HEK293T (cell line): ENCODE results near the gene TIGD4.
A peak's percentile ranks its signal among the peaks of the same experiment; 100 is the strongest.

Experiments
- CTCF ChIA-PET: fragments of 350-600 bp; formaldehyde crosslinking; extraction: SDS; loops from one replicate; lab custom pipeline; 2021; ENCODE audit warnings: antibody characterized with exemption, inconsistent platforms; lab: Yijun Ruan, JAX
- POLR2A ChIA-PET: fragments of 350-600 bp; formaldehyde crosslinking; extraction: SDS; loops from one replicate; lab custom pipeline; 2020; ENCODE audit warnings: antibody characterized with exemption, inconsistent platforms; lab: Yijun Ruan, JAX
- DNase-seq: peaks from one replicate; pipeline ENCODE4 v3.0.0; 2012; ENCODE audit warnings: mixed read lengths; ENCODE audit errors: extremely low spot score
- ARNT ChIP-seq: fragments of 450-650 bp; IDR thresholded peaks from 2 replicates; pipeline ENCODE4 v1.6.1; 2017; ENCODE audit warnings: mild to moderate bottlenecking
- BHLHE40 ChIP-seq: fragments of 450-650 bp; IDR thresholded peaks from 2 replicates; pipeline ENCODE4 v1.6.1; 2016; ENCODE audit warnings: mild to moderate bottlenecking, moderate library complexity, borderline replicate concordance
- CTBP1 ChIP-seq: fragments of 450-650 bp; IDR thresholded peaks from 2 replicates; pipeline ENCODE4 v1.6.1; 2016; ENCODE audit warnings: borderline replicate concordance
- ELF4 ChIP-seq: fragments of 450-650 bp; IDR thresholded peaks from 2 replicates; pipeline ENCODE4 v1.6.1; 2017; ENCODE audit warnings: antibody characterized with exemption
- FOXA1 ChIP-seq: fragments of 450-650 bp; IDR thresholded peaks from 2 replicates; pipeline ENCODE4 v1.6.1; 2016; ENCODE audit warnings: mild to moderate bottlenecking
- FOXK2 ChIP-seq: fragments of 450-650 bp; IDR thresholded peaks from 2 replicates; pipeline ENCODE4 v1.6.1; 2016; ENCODE audit warnings: mild to moderate bottlenecking
- FOXM1 ChIP-seq: fragments of 450-650 bp; IDR thresholded peaks from 2 replicates; pipeline ENCODE4 v1.6.1; 2017; ENCODE audit warnings: mild to moderate bottlenecking, borderline replicate concordance
- HDGF ChIP-seq: fragments of 450-650 bp; IDR thresholded peaks from 2 replicates; pipeline ENCODE4 v1.6.1; 2017; ENCODE audit warnings: antibody characterized with exemption, borderline replicate concordance
- L3MBTL2 ChIP-seq: fragments of 450-650 bp; conservative IDR thresholded peaks from 2 replicates; pipeline ENCODE4 v1.6.1; 2016; ENCODE audit warnings: mild to moderate bottlenecking
- LEF1 ChIP-seq: fragments of 450-650 bp; IDR thresholded peaks from 2 replicates; pipeline ENCODE4 v1.6.1; 2017; ENCODE audit warnings: mild to moderate bottlenecking, borderline replicate concordance
- NFRKB ChIP-seq: fragments of 450-650 bp; IDR thresholded peaks from 2 replicates; pipeline ENCODE4 v1.6.1; 2016; ENCODE audit warnings: mild to moderate bottlenecking, moderate library complexity
- SP1 ChIP-seq: fragments of 450-650 bp; IDR thresholded peaks from 2 replicates; pipeline ENCODE4 v1.6.1; 2017
- SUZ12 ChIP-seq: fragments of 450-650 bp; IDR thresholded peaks from 2 replicates; pipeline ENCODE4 v1.6.1; 2016; ENCODE audit warnings: mild to moderate bottlenecking
- TARDBP ChIP-seq: fragments of 450-650 bp; IDR thresholded peaks from 2 replicates; pipeline ENCODE4 v1.6.1; 2016
- ZNF384 ChIP-seq: fragments of 450-650 bp; IDR thresholded peaks from 2 replicates; pipeline ENCODE4 v1.6.1; 2016
- TF ChIP-seq, protein P1 (sequence below): fragments of 450-650 bp; IDR thresholded peaks from 2 replicates; pipeline ENCODE4 v1.6.1; 2016

TIGD4 gene

GRCh38 chr4:152738827-152739226, 40.7 kb downstream of the TIGD4 start:
- no peak for DNase-seq
- no peak for TF ChIP-seq ARNT
- no peak for TF ChIP-seq FOXM1
- TF ChIP-seq CTBP1: no peak
- TF ChIP-seq, protein P1, sequence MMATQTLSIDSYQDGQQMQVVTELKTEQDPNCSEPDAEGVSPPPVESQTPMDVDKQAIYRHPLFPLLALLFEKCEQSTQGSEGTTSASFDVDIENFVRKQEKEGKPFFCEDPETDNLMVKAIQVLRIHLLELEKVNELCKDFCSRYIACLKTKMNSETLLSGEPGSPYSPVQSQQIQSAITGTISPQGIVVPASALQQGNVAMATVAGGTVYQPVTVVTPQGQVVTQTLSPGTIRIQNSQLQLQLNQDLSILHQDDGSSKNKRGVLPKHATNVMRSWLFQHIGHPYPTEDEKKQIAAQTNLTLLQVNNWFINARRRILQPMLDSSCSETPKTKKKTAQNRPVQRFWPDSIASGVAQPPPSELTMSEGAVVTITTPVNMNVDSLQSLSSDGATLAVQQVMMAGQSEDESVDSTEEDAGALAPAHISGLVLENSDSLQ: no peak
- no peak for TF ChIP-seq FOXK2
- TF ChIP-seq NFRKB: no peak
- no peak for TF ChIP-seq ELF4
- no peak for TF ChIP-seq ZNF384
- TF ChIP-seq BHLHE40: no peak
- TF ChIP-seq LEF1: no peak
- ChIA-PET CTCF (interaction anchor here (0.6 to 1.1 kb wide), 3 partner anchors 9 to 99 kb away, joined by 3 read pairs; no protein-coding TSS in a partner anchor), POLR2A (no interaction called here)

DNA sequence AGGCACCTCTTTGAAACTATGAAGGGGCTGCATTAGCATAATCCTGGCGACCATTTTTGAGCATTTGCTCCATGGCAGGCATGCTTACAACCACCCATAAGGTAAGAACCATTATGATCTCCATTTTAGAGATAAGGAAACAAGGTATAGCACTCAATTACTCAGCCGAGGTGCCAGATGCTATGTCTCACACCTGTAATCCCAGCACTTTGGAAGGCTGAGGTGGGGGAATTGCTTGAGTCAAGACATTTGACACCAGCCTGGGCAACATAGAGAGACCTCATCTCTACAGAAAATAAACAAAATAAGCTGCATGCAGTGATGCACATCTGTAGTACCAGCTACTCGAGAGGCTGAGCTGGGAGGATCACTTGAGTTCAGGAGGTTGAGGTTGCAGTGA, 43.6 kb downstream of the TIGD4 start:
- CTCF ChIA-PET: interaction anchor here (0.9 to 1.9 kb wide), 2 partner anchors 231 to 235 kb away, joined by 8 to 12 read pairs; no protein-coding TSS in a partner anchor
- DNase-seq: no peak
- POLR2A ChIA-PET: no interaction called here
- TF ChIP-seq FOXA1 (no peak), TARDBP (no peak), SP1 (no peak), L3MBTL2 (no peak), CTBP1 (no peak)

DNA sequence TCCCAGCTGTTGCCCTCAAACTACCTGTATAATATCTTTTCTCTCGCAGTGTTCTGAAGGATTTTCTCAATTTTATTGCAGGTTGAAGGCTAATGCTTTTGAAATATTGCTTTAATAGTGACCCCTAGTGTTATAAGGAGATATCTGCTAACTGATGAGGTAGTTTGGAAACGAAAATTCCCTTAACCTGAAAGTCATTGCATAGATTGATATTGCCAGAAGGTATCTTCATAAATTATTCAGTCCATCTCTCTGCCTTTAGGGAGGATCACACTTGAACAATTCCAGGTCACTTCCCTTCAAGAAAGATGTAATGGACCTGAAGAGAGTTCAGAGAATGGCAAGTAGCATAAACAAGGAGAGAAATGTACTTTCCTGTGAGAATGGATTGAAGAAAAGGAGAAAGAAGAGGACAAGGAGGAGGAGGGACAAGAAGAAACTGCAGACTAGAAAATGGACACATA, 44.1 kb downstream of the TIGD4 start:
- ChIA-PET POLR2A (no interaction called here), CTCF (interaction anchor here (1.0 to 1.9 kb wide), 2 partner anchors 15 to 234 kb away, joined by 3 to 8 read pairs; no protein-coding TSS in a partner anchor)
- TF ChIP-seq HDGF (no peak), L3MBTL2 (no peak), FOXA1 (no peak), FOXM1 (no peak), ZNF384 (no peak), SUZ12 (no peak), FOXK2 (no peak), ARNT (no peak), LEF1 (no peak), CTBP1 (no peak), BHLHE40 (no peak), ELF4 (no peak)
- TF ChIP-seq, protein P1: no peak
- peak; percentile 31 for DNase-seq

GRCh38 chr4:152734699-152735050, 44.9 kb downstream of the TIGD4 start:
- no peak for TF ChIP-seq SP1
- TF ChIP-seq FOXK2: no peak

GRCh38 chr4:152734015-152734698, 45.4 kb downstream of the TIGD4 start:
- POLR2A ChIA-PET: no interaction called here

More at GRCh38 chr4:152734699-152735050, 44.9 kb downstream of the TIGD4 start:
- CTCF ChIA-PET: interaction anchor here (0.6 to 1.9 kb wide), 3 partner anchors 14 to 234 kb away, joined by 3 to 8 read pairs (median 3); partner anchors contain the start of gene TIGD4
- POLR2A ChIA-PET: no interaction called here
- no peak for DNase-seq

DNA sequence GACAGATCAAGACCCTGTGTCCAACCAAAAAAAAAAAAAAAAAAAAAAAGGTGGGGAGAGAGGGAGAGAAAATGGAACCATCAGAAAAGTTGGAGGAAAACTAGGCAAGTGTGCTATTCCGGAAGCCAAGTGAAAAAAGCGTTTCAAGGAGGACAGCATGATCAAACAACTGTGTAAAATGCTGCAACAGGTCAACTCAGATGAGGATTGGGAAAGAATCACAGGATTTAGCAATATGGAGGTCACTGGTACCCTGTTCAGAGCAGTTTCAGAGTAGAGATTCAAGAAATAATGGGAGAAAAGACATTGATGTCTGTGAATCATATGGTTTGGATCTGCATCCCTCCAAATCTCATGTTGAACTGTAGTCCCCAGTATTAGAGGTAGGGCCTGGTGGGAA, 47.5 kb downstream of the TIGD4 start:
- TF ChIP-seq BHLHE40 (no peak), TARDBP (no peak), FOXM1 (no peak), CTBP1 (no peak), NFRKB (no peak), L3MBTL2 (no peak)
- TF ChIP-seq, protein P1: no peak
- DNase-seq: no peak
- ChIA-PET POLR2A (no interaction called here), CTCF (no interaction called here)

More at GRCh38 chr4:152734015-152734698, 45.4 kb downstream of the TIGD4 start:
- TF ChIP-seq SUZ12 (no peak), FOXK2 (no peak), ELF4 (no peak), ARNT (no peak), LEF1 (no peak), ZNF384 (no peak), TARDBP (no peak), HDGF (no peak), FOXM1 (no peak), FOXA1 (no peak), SP1 (no peak), BHLHE40 (no peak), NFRKB (no peak), CTBP1 (no peak), L3MBTL2 (no peak)
- TF ChIP-seq, protein P1: no peak
- CTCF ChIA-PET: interaction anchor here (0.6 to 1.9 kb wide), 2 partner anchors 28 to 233 kb away, joined by 3 to 8 read pairs; no protein-coding TSS in a partner anchor
- DNase-seq: no peak
